Psoas muscle (tissue), 8 donors: ENCODE results near the gene C16orf92. TPM values are rescaled to one million over a fixed set of nuclear protein-coding genes. Genes with fewer than 3 reads are reported as not detected.
A peak's percentile ranks its signal among the peaks of the same experiment; 100 is the strongest.

Experiments
- ATAC-seq, 4 donors: fragments of 200-7000 bp; cut with Tn5 transposase; one replicate each; pipeline ENCODE4 v1.9.1; 2020; ENCODE audit warnings: moderate library complexity in 3 of 4, mild to moderate bottlenecking in 2 of 4
- DNase-seq, 2 donors: peaks; one replicate each; pipeline ENCODE4 v3.0.0-alpha.2; 2020
- H3K27ac ChIP-seq: fragments of 200-600 bp; one replicate; pipeline ENCODE4 v1.8.0; 2022
- H3K27me3 ChIP-seq, 3 donors: fragments of 200-600 bp in 1 of 3; one replicate each; pipeline versions ENCODE4 v1.6.1 to v1.8.0; 2013 to 2022; ENCODE audit warnings: low read length in 2 of 3, mild to moderate bottlenecking in 2 of 3, moderate library complexity in 1 of 3; ENCODE audit not compliant: insufficient read depth in 3 of 3
- H3K36me3 ChIP-seq, 2 donors: fragments of 200-600 bp in 1 of 2; one replicate each; pipeline versions ENCODE4 v1.6.1 to v1.8.0; 2013 to 2022; ENCODE audit warnings: low read depth in 1 of 2, mild to moderate bottlenecking in 1 of 2, moderate library complexity in 1 of 2; ENCODE audit not compliant: insufficient read depth in 1 of 2
- H3K4me1 ChIP-seq: fragments of 200-600 bp; one replicate; pipeline ENCODE4 v1.8.0; 2022
- H3K4me3 ChIP-seq: fragments of 200-600 bp; one replicate; pipeline ENCODE4 v1.8.0; 2022; ENCODE audit warnings: mild to moderate bottlenecking
- H3K9me3 ChIP-seq: fragments of 200-600 bp; one replicate; pipeline ENCODE4 v1.8.0; 2022
- WGBS, 3 donors: extraction: QIAGEN DNeasy Blood & Tissue Kit; methylation state at CpG; one replicate each; pipeline versions ENCODE4 v1.1.6 to v1.1.7; 2013; 5-methylcytosine and 5-hydroxymethylcytosine counted together
- intact Hi-C, 2 donors: fragments of 100-400 bp; cut with DNase I; formaldehyde crosslinking; loops; one replicate each; pipeline versions ENCODE4 v1.11.0 to v1.14.2; 2022
- polyA plus RNA-seq, 3 donors: library from polyadenylated mRNA; stranded (reverse); fragments of 200-250 nt; gene quantifications; one replicate each; pipeline ENCODE4 v1.2.3, GENCODE V29; 2013
- total RNA-seq, 4 donors: library from RNA; stranded (reverse); fragmentation: NEBNext Ultra II Directional in 2 of 4; extraction: Animal tissue kit (Norgen Biotek cat#: 25700) in 2 of 4; gene quantifications; one replicate each; pipeline versions ENCODE4 v1.2.1 to v1.2.4, GENCODE V29; 2021 to 2023
- TF ChIP-seq, protein P1 (sequence below): fragments of 200-600 bp; IDR thresholded peaks from one replicate; pipeline ENCODE4 v1.8.0; 2022; ENCODE audit warnings: antibody characterized with exemption
- donor health status: healthy with polysubstance abuse.
- donor health status: DM: no; HTN: no; CAD: no; lungs with moderate emphysema.
- donor health status: Bipolar disorder and iron deficiency.
- donor health status: healthy.
- donor health status: DM: yes; HTN: yes; CAD: no.
- donor health status: DM: no; HTN: no; CAD: no.
- donor health status: DM: no; HTN: no; CAD: no.
- donor health status: DM: yes; HTN: yes; CAD: no.

Gene C16orf92
- total and polyA plus RNA-seq, 7 donors, result not detected

DNA sequence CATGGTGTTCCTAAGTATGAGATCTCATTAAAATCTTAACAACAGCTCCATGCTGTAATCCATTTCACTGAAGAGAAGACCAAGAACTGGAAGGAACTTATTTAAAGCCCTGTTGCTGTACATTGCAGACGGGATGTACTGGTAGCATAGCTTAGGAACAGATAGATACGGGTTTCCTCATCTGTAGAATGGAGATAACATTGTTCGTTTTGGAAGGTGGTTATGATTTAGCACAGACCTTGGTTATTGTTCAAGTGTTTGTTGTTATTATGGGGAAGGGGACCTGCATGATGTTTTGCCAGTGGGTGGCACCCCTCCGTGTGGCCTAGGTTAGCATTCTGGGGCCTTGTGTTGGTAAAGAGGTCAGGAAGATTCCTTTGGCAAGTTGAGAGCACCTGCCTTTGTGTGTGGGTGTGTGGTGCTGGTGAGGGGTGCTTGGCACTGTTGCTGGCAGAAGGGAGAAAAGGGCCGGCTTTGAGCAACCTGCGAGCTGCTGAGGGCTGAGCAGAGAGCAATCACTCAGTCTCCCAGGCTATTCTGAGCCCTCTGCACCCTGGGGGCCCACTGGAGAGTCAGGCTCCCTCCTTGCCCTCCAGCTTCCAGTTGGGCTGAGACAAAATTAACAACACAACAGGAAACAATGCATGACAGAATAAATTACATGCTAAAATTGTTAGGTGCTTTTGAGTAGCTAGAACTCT, 47.0 kb upstream of the C16orf92 start:
- peaks cover 4 to 52% of the 10 kb centered on the region in 2 donors for H3K36me3 ChIP-seq
- H3K4me1 ChIP-seq, result peaks cover 25% of the 10 kb centered on the region
- no peak for ATAC-seq
- intact Hi-C loops, result loop anchor here (1.0 to 10.0 kb wide), 5 partner anchors 8 to 1749 kb away; partner anchors contain the start of genes HIRIP3 (in 1 of the 2) and KCTD13 (in 1 of the 2)
- peak overlapping the region; percentile 48 for H3K27ac ChIP-seq
- DNase-seq, result no peak
- H3K27me3 ChIP-seq, result no peaks in the 10 kb centered on the region
- WGBS, 3 donors, result 21 to 32% (median 21%) methylated on average over 6 of the region's 6 CpGs
- no peaks in the 10 kb centered on the region for H3K9me3 ChIP-seq
- TF ChIP-seq, protein P1, sequence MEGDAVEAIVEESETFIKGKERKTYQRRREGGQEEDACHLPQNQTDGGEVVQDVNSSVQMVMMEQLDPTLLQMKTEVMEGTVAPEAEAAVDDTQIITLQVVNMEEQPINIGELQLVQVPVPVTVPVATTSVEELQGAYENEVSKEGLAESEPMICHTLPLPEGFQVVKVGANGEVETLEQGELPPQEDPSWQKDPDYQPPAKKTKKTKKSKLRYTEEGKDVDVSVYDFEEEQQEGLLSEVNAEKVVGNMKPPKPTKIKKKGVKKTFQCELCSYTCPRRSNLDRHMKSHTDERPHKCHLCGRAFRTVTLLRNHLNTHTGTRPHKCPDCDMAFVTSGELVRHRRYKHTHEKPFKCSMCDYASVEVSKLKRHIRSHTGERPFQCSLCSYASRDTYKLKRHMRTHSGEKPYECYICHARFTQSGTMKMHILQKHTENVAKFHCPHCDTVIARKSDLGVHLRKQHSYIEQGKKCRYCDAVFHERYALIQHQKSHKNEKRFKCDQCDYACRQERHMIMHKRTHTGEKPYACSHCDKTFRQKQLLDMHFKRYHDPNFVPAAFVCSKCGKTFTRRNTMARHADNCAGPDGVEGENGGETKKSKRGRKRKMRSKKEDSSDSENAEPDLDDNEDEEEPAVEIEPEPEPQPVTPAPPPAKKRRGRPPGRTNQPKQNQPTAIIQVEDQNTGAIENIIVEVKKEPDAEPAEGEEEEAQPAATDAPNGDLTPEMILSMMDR, result no peak
- H3K4me3 ChIP-seq, result peak overlapping the region; percentile 95

DNA sequence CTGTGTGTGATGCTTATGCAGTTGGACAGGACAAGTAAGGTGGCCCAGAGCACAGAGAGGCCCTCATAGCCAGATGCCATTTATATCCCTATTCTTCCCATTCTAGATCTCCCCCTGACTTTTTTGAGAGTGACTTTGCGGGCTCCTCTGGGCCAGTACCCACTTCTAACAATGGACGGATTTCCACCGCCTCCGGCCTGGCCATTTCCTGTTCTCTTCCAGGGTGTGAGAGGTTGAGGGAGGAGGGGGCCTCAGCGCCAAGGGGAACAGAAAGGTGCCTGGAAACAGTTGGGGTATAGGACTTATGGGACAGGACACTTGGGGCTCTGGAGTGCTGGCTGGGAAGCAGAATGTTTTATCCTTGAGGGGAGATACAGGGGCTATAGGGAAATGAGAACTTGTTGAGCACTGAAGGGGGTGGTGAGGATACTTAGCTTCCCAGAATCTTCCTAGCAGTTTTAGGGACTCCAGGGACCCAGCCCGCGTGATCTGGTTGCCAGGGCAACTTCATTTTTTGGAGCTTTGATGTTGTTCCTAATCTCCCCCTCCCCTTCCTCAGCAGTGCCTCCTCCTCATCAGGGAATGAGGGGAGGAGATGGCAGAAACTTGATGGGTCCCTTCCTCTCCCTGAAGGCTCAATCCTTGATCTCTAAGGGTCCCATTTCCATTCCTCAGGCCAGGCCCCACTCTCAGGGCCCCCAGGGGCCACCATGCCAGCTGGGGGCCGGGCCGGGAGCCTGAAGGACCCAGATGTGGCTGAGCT, 45.8 kb upstream of the C16orf92 start:
- 62 to 66% (median 62%) methylated on average over 9 of the region's 9 CpGs for WGBS, 3 donors
- intact Hi-C loops, result loop anchor here (5.0 to 10.0 kb wide), 2 partner anchors 50 to 1748 kb away; partner anchors contain the start of gene KCTD13 (in 1 of the 2)
- peaks cover 4 to 53% of the 10 kb centered on the region in 2 donors for H3K36me3 ChIP-seq
- ATAC-seq, result no peak
- TF ChIP-seq, protein P1, result no peak
- peak overlapping the region; percentile 48 for H3K27ac ChIP-seq
- H3K4me3 ChIP-seq, result peak overlapping the region; percentile 95
- DNase-seq, result no peak
- H3K27me3 ChIP-seq, result no peaks in the 10 kb centered on the region
- peaks cover 25% of the 10 kb centered on the region for H3K4me1 ChIP-seq
- H3K9me3 ChIP-seq, result no peaks in the 10 kb centered on the region

DNA sequence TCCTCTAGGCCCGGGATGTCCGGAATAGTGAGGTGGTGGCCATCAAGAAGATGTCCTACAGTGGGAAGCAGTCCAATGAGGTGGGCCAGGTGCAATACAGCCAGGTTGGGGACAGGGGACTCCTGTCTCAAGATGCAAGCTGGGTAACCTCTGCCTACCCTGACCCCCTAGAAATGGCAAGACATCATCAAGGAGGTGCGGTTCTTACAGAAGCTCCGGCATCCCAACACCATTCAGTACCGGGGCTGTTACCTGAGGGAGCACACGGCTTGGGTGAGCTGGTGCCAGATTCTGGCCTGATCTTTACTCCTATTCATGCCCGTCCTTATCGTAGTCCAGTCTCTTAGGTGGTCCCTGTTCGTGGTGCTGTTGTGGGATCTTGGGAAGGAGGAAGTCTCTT, 44.9 kb upstream of the C16orf92 start:
- Histone ChIP-seq H3K9me3 (no peaks in the 10 kb centered on the region), H3K36me3 (peaks cover 4 to 58% of the 10 kb centered on the region in 2 donors), H3K4me1 (peaks cover 25% of the 10 kb centered on the region), H3K4me3 (peak overlapping the region; percentile 95), H3K27ac (peak overlapping the region; percentile 43), H3K27me3 (no peaks in the 10 kb centered on the region)
- intact Hi-C loops, result loop anchor here (5.0 to 10.0 kb wide), 2 partner anchors 51 to 1747 kb away; partner anchors contain the start of gene KCTD13 (in 1 of the 2)
- ATAC-seq (no peak), DNase-seq (no peak)
- 85 to 94% (median 85%) methylated on average over 9 of the region's 9 CpGs for WGBS, 3 donors
- TF ChIP-seq, protein P1, result no peak

DNA sequence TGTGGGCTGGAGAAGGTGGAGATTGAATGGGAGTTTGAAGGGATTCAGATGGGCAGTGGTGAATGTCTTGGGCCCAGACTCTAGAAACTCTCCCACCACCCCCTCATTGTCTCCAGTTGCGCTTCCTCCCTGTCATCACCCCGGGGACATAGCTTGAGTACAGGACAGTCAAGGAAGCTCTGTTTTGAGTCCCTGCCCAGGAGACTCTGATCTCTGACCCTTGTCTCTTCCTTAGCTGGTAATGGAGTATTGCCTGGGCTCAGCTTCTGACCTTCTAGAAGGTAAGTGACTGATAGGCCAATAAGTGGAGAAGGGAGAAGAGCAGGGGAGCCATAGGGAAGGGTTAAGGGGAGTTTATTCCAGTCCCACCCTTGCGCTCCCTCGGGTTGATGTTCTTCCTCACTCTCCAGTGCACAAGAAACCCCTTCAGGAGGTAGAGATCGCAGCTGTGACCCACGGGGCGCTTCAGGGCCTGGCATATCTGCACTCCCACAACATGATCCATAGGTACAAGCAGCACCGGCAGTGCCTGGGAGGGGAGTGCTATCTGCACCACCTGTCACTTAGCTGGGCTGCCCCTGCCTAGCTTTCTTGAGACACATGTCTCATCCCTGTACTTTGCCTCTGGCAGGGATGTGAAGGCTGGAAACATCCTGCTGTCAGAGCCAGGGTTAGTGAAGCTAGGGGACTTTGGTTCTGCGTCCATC, 44.3 kb upstream of the C16orf92 start:
- intact Hi-C loops, result loop anchor here (5.0 to 10.0 kb wide), 2 partner anchors 51 to 1746 kb away; partner anchors contain the start of gene KCTD13 (in 1 of the 2)
- peaks cover 22% of the 10 kb centered on the region for H3K4me1 ChIP-seq
- TF ChIP-seq, protein P1, result no peak
- DNase-seq, result no peak
- peaks cover 4 to 64% of the 10 kb centered on the region in 2 donors for H3K36me3 ChIP-seq
- ATAC-seq, result no peak
- no peaks in the 10 kb centered on the region for H3K27me3 ChIP-seq
- no peak overlapping the region for H3K4me3 ChIP-seq
- WGBS, 3 donors, result 82 to 89% (median 87%) methylated on average over 9 of the region's 9 CpGs
- no peak overlapping the region for H3K27ac ChIP-seq
- no peaks in the 10 kb centered on the region for H3K9me3 ChIP-seq
